HepG2 (cell line): ENCODE data around the gene CEP43. TPM values are rescaled to one million over a fixed set of nuclear protein-coding genes. Genes with fewer than 3 reads are reported as not detected.

ENCODE experiments used
- ARNTL ChIP-seq: sonication (generic); formaldehyde crosslinking; IDR thresholded peaks from 2 replicates; pipeline ENCODE4 v1.4.0; 2020; ENCODE audit warnings: mild to moderate bottlenecking, missing genetic modification reagents
- ATF7-NPFF ChIP-seq: sonication (generic); formaldehyde crosslinking; IDR thresholded peaks from 2 replicates; pipeline ENCODE4 v1.8.1; 2023; ENCODE audit warnings: mild to moderate bottlenecking, low read depth, missing genetic modification reagents, moderate library complexity
- BRCA1 ChIP-seq: sonication (generic); formaldehyde crosslinking; IDR thresholded peaks from 2 replicates; pipeline ENCODE4 v1.4.0; 2020; ENCODE audit warnings: missing genetic modification reagents
- CC2D1A ChIP-seq: sonication (generic); formaldehyde crosslinking; IDR thresholded peaks from 2 replicates; pipeline ENCODE4 v1.8.1; 2023; ENCODE audit warnings: mild to moderate bottlenecking, missing genetic modification reagents
- ELF3 ChIP-seq: IDR thresholded peaks from 2 replicates; pipeline ENCODE4 v1.6.1; 2016; ENCODE audit warnings: missing genetic modification reagents, missing compliant biosample characterization
- HCFC1 ChIP-seq: fragments of 150-350 bp; IDR thresholded peaks from 2 replicates; pipeline ENCODE4 v1.6.1; 2014; ENCODE audit warnings: low read depth, low read length
- KAT8 ChIP-seq: IDR thresholded peaks from 2 replicates; pipeline ENCODE4 v1.6.1; 2016; ENCODE audit warnings: missing genetic modification reagents, missing compliant biosample characterization
- MEIS1 ChIP-seq: sonication (generic); formaldehyde crosslinking; IDR thresholded peaks from 2 replicates; pipeline ENCODE4 v1.9.0; 2021; ENCODE audit warnings: mild to moderate bottlenecking, missing genetic modification reagents, moderate library complexity, borderline replicate concordance
- MYPOP ChIP-seq: sonication (generic); formaldehyde crosslinking; IDR thresholded peaks from 2 replicates; pipeline ENCODE4 v1.8.1; 2023; ENCODE audit warnings: mild to moderate bottlenecking, moderate library complexity, missing genetic modification reagents
- PHF5A ChIP-seq: IDR thresholded peaks from one replicate; pipeline ENCODE4 v1.6.1; 2018; ENCODE audit warnings: low read depth, missing genetic modification reagents; ENCODE audit not compliant: unreplicated experiment
- POLR2A ChIP-seq, 2 experiments: IDR thresholded peaks; 2 replicates each; pipeline ENCODE4 v1.6.1; 2011; ENCODE audit warnings: low read depth in 2 of 2, low read length in 2 of 2, mild to moderate bottlenecking in 1 of 2, moderate library complexity in 1 of 2; ENCODE audit not compliant: insufficient read depth in 1 of 2
- SKI ChIP-seq: fragments of 450-650 bp; IDR thresholded peaks from one replicate; pipeline ENCODE4 v1.6.1; 2018; ENCODE audit warnings: mild to moderate bottlenecking; ENCODE audit not compliant: partially characterized antibody
- SOX13 ChIP-seq, 3 experiments: fragments of 450-650 bp in 1 of 3; sonication (generic) in 1 of 3; formaldehyde crosslinking in 1 of 3; IDR thresholded peaks in 2 of 3; conservative IDR thresholded peaks in 1 of 3; 2 replicates each; pipeline versions ENCODE4 v1.5.0 to v1.6.1; 2016 to 2020; ENCODE audit warnings: antibody characterized with exemption in 1 of 3, mild to moderate bottlenecking in 1 of 3, missing compliant biosample characterization in 1 of 3, missing genetic modification reagents in 1 of 3, moderate library complexity in 1 of 3
- TBP ChIP-seq: sonication (generic); formaldehyde crosslinking; IDR thresholded peaks from 2 replicates; pipeline ENCODE4 v1.5.0; 2020; ENCODE audit warnings: missing genetic modification reagents
- THYN1 ChIP-seq: sonication (generic); formaldehyde crosslinking; IDR thresholded peaks from 2 replicates; pipeline ENCODE4 v1.8.1; 2023; ENCODE audit warnings: low read depth, mild to moderate bottlenecking, moderate library complexity, missing genetic modification reagents, borderline replicate concordance
- ZNF138 ChIP-seq: sonication (generic); formaldehyde crosslinking; IDR thresholded peaks from 2 replicates; pipeline ENCODE4 v1.5.0; 2020; ENCODE audit warnings: mild to moderate bottlenecking, low read depth, missing genetic modification reagents
- ZNF274 ChIP-seq: sonication (generic); formaldehyde crosslinking; IDR thresholded peaks from 2 replicates; pipeline ENCODE4 v1.5.1; 2020; ENCODE audit warnings: mild to moderate bottlenecking, missing genetic modification reagents
- ZNF33B ChIP-seq: sonication (generic); formaldehyde crosslinking; IDR thresholded peaks from 2 replicates; pipeline ENCODE4 v1.5.1; 2020; ENCODE audit warnings: mild to moderate bottlenecking, missing genetic modification reagents
- ZNF34 ChIP-seq: sonication (generic); formaldehyde crosslinking; IDR thresholded peaks from 2 replicates; pipeline ENCODE4 v1.4.0; 2020; ENCODE audit warnings: mild to moderate bottlenecking, missing genetic modification reagents, borderline replicate concordance
- ZNF484 ChIP-seq: sonication (generic); formaldehyde crosslinking; IDR thresholded peaks from 2 replicates; pipeline ENCODE4 v1.5.1; 2020; ENCODE audit warnings: mild to moderate bottlenecking, low read depth, missing genetic modification reagents, borderline replicate concordance
- ZNF564 ChIP-seq: sonication (generic); formaldehyde crosslinking; IDR thresholded peaks from 2 replicates; pipeline ENCODE4 v1.8.1; 2023; ENCODE audit warnings: mild to moderate bottlenecking, missing genetic modification reagents
- polyA plus RNA-seq, 8 experiments: library from polyadenylated mRNA; depleted of rRNA in 3 of 8; stranded (reverse) in 7 of 8; unstranded in 1 of 8; fragments of >200 nt; fragmentation: Illumina TruSeq in 4 of 8; extraction: Trizol in 4 of 8; gene quantifications; 2 replicates each; pipeline versions ENCODE4 v1.2.1 to v1.2.3, GENCODE V29; 2011 to 2016; ENCODE audit warnings: low read depth in 4 of 8, missing spikeins in 1 of 8, mixed read lengths in 1 of 8; ENCODE audit not compliant: insufficient read depth in 1 of 8
- total RNA-seq, 5 experiments: library from RNA; depleted of rRNA; stranded (reverse); fragments of >200 nt; fragmentation: Illumina TruSeq; extraction: Trizol; gene quantifications; 2 replicates each; pipeline ENCODE4 v1.2.3, GENCODE V29; 2016; ENCODE audit warnings: low read depth in 1 of 5
- TF ChIP-seq, protein P1 (sequence below): sonication (generic); formaldehyde crosslinking; IDR thresholded peaks from 2 replicates; pipeline ENCODE4 v1.5.0; 2020; ENCODE audit warnings: mild to moderate bottlenecking, missing genetic modification reagents
- TF ChIP-seq, protein P2 (sequence below): sonication (generic); formaldehyde crosslinking; IDR thresholded peaks from 2 replicates; pipeline ENCODE4 v1.4.0; 2020; ENCODE audit warnings: missing genetic modification reagents, borderline replicate concordance

CEP43 gene
- total and polyA plus RNA-seq, 2 of the 13 experiments (the other 11 are each of a cell fraction or from before 2014, with no cell fraction given): 29.3 to 73.9 TPM

DNA sequence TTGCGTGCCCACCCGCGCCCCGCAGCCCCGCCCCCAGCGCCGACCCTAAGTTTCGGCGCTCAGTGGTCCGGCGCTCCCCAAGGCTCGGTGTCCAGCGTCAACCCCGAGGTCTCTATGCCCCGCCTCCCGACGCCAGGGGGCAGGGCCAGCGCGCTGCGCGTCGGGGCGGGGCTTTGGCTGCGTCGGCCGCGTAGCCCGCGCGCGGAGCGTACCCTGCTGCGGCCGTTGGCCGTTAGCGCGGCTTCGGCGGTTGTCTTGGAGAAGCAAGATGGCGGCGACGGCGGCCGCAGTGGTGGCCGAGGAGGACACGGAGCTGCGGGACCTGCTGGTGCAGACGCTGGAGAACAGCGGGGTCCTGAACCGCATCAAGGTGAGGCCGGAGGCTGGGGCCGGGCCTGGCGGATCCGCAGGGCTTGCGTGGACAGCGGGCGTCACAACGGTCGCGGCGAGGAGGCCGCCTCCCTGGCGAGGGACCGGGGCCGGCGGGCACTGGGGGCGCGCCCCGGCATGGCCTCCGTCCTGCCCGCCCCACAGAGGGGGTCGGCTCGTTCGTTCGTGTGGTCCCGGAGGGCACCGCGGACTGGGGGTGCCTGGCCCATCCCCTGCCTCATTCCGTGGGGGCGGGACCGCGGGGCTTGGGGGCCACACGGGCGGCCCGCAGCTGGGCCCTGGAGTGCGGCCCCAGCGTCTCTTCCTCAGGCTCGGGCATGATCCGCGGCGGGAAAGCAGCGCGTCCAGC, at the start of gene CEP43 (continued):
- TF ChIP-seq MYPOP (CRISPR knock-in tag) (peak; percentile 96), SKI (peak; percentile 64), MEIS1 (no peak), ZNF484 (CRISPR knock-in tag) (no peak), ELF3 (CRISPR knock-in tag) (peak; percentile 70), ARNTL (CRISPR knock-in tag) (peak; percentile 15; the same call in 1 of the 2 replicates), ZNF33B (0 out of 2 replicates have a peak, but pooled peaks have one; percentile 25), KAT8 (peak; percentile 61), POLR2A (IDR thresholded peaks at IDR 0.05; ENCODE audit: insufficient read depth in 1 of 2, low read depth in 2 of 2, low read length in 2 of 2) (peak; percentile 79 to 83; a peak in 3 of 4 replicates), ZNF138 (CRISPR knock-in tag) (peak; percentile 81), TBP (no peak), THYN1 (0 out of 2 replicates have a peak, but pooled peaks have one; percentile 72), ATF7-NPFF (CRISPR knock-in tag) (peak; percentile 97; the same call in 1 of the 2 replicates), ZNF34 (0 out of 2 replicates have a peak, but pooled peaks have one; percentile 15), BRCA1 (peak; percentile 61; the same call in 1 of the 2 replicates), HCFC1 (peak; percentile 41; the same call in 1 of the 2 replicates), SOX13 (IDR thresholded peaks at IDR 0.05) (peak; percentile 50; the same call in 1 of the 2 replicates), SOX13 (CRISPR knock-in tag; conservative IDR thresholded peaks at IDR 0.05 in 1 of 2, IDR thresholded peaks at IDR 0.05 in 1 of 2) (peak in 1 of 2 experiments; percentile 23; a peak in 1 of 4 replicates), PHF5A (no peak), CC2D1A (CRISPR knock-in tag) (peak; percentile 74; the same call in 1 of the 2 replicates), ZNF274 (CRISPR knock-in tag) (peak; percentile 20; the same call in 1 of the 2 replicates), ZNF564 (CRISPR knock-in tag) (peak; percentile 92)
- TF ChIP-seq, protein P1, sequence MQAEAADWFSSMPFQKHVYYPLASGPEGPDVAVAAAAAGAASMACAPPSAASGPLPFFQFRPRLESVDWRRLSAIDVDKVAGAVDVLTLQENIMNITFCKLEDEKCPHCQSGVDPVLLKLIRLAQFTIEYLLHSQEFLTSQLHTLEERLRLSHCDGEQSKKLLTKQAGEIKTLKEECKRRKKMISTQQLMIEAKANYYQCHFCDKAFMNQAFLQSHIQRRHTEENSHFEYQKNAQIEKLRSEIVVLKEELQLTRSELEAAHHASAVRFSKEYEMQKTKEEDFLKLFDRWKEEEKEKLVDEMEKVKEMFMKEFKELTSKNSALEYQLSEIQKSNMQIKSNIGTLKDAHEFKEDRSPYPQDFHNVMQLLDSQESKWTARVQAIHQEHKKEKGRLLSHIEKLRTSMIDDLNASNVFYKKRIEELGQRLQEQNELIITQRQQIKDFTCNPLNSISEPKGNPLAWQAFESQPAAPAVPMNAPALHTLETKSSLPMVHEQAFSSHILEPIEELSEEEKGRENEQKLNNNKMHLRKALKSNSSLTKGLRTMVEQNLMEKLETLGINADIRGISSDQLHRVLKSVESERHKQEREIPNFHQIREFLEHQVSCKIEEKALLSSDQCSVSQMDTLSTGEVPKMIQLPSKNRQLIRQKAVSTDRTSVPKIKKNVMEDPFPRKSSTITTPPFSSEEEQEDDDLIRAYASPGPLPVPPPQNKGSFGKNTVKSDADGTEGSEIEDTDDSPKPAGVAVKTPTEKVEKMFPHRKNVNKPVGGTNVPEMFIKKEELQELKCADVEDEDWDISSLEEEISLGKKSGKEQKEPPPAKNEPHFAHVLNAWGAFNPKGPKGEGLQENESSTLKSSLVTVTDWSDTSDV (CRISPR knock-in tag): peak; percentile 82; the same call in 1 of the 2 replicates
- TF ChIP-seq, protein P2, sequence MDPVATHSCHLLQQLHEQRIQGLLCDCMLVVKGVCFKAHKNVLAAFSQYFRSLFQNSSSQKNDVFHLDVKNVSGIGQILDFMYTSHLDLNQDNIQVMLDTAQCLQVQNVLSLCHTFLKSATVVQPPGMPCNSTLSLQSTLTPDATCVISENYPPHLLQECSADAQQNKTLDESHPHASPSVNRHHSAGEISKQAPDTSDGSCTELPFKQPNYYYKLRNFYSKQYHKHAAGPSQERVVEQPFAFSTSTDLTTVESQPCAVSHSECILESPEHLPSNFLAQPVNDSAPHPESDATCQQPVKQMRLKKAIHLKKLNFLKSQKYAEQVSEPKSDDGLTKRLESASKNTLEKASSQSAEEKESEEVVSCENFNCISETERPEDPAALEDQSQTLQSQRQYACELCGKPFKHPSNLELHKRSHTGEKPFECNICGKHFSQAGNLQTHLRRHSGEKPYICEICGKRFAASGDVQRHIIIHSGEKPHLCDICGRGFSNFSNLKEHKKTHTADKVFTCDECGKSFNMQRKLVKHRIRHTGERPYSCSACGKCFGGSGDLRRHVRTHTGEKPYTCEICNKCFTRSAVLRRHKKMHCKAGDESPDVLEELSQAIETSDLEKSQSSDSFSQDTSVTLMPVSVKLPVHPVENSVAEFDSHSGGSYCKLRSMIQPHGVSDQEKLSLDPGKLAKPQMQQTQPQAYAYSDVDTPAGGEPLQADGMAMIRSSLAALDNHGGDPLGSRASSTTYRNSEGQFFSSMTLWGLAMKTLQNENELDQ: no peak
